A549 (cell line): ENCODE results near the gene PTPRD. TPM values are rescaled to one million over a fixed set of nuclear protein-coding genes. Genes with fewer than 3 reads are reported as not detected.

Experiments
- ATAC-seq, 2 experiments: fragments of 200-7000 bp in 1 of 2; fragments of >200 bp in 1 of 2; cut with Nextera tagmentation in 1 of 2; cut with Tn5 transposase in 1 of 2; 3 replicates each; pipeline versions ENCODE4 v1.8.0 to v1.9.1; 2018 to 2020; ENCODE audit warnings: mild to moderate bottlenecking in 1 of 2, moderate library complexity in 1 of 2
- CTCF ChIA-PET: fragments of 300-600 bp; sonication (Branson Sonifier 250); formaldehyde crosslinking; extraction: SDS; loops from one replicate; lab custom pipeline; 2021; ENCODE audit warnings: antibody characterized with exemption, inconsistent platforms; lab: Yijun Ruan, JAX
- POLR2A ChIA-PET: fragments of 350-600 bp; formaldehyde crosslinking; extraction: SDS; loops from one replicate; lab custom pipeline; 2021; ENCODE audit warnings: antibody characterized with exemption, inconsistent platforms; lab: Yijun Ruan, JAX
- DNase-seq, 2 experiments: peaks; one replicate each; pipeline versions ENCODE4 v3.0.0 to v3.0.0-alpha.2; 2011 to 2016; ENCODE audit warnings: low read depth in 1 of 2, low spot score in 1 of 2
- FAIRE-seq: peaks from 2 replicates; lab custom pipeline; 2011; peaks lifted over from hg19 to GRCh38; lab: Jason Lieb, UNC
- H3K27ac ChIP-seq, 2 experiments: fragments of >200 bp; sonication (Bioruptor Twin); formaldehyde crosslinking; 3 replicates each; pipeline ENCODE4 v1.5.1; 2016 to 2017
- H3K4me1 ChIP-seq: fragments of >200 bp; sonication (Bioruptor Twin); formaldehyde crosslinking; 3 replicates; pipeline ENCODE4 v1.6.1; 2016
- H3K4me2 ChIP-seq: fragments of >200 bp; sonication (Bioruptor Twin); formaldehyde crosslinking; 3 replicates; pipeline ENCODE4 v1.6.1; 2016
- H3K4me3 ChIP-seq: fragments of >200 bp; sonication (Bioruptor Twin); formaldehyde crosslinking; 3 replicates; pipeline ENCODE4 v1.5.1; 2016
- H3K9me3 ChIP-seq: fragments of >200 bp; sonication (Bioruptor Twin); formaldehyde crosslinking; 3 replicates; pipeline ENCODE4 v1.6.1; 2016
- CBX2 ChIP-seq: fragments of 200-600 bp; sonication (generic); IDR thresholded peaks from 2 replicates; pipeline ENCODE4 v1.6.1; 2016; ENCODE audit warnings: low read depth, mild to moderate bottlenecking, borderline replicate concordance
- CBX8 ChIP-seq: fragments of 200-600 bp; sonication (generic); IDR thresholded peaks from 2 replicates; pipeline ENCODE4 v1.6.1; 2016
- CEBPB ChIP-seq, 2 experiments: fragments of >200 bp in 1 of 2; sonication (Bioruptor Twin) in 1 of 2; formaldehyde crosslinking in 1 of 2; IDR thresholded peaks; 2 replicates each; pipeline ENCODE4 v1.6.1; 2012 to 2016
- EHF ChIP-seq: fragments of 250-450 bp; sonication (Bioruptor Pico); IDR thresholded peaks from 2 replicates; pipeline ENCODE4 v1.5.0; 2020; ENCODE audit warnings: mild to moderate bottlenecking
- EHMT2 ChIP-seq: fragments of 200-600 bp; sonication (generic); IDR thresholded peaks from 2 replicates; pipeline ENCODE4 v1.6.1; 2016; ENCODE audit warnings: antibody characterized with exemption, low read depth, mild to moderate bottlenecking, moderate library complexity
- ESRRA ChIP-seq: fragments of 150-350 bp; IDR thresholded peaks from 2 replicates; pipeline ENCODE4 v1.6.1; 2014; ENCODE audit warnings: mild to moderate bottlenecking, low read length, borderline replicate concordance
- HDAC2 ChIP-seq: fragments of 200-600 bp; sonication (generic); IDR thresholded peaks from 2 replicates; pipeline ENCODE4 v1.6.1; 2016
- HEYL ChIP-seq: fragments of 250-450 bp; sonication (Bioruptor Pico); IDR thresholded peaks from 2 replicates; pipeline ENCODE4 v1.8.0; 2021; ENCODE audit warnings: mild to moderate bottlenecking, moderate library complexity
- MYC ChIP-seq: IDR thresholded peaks from 2 replicates; pipeline ENCODE4 v1.6.1; 2012; ENCODE audit warnings: mild to moderate bottlenecking, inconsistent platforms, low read length, improper control_type of control experiment, borderline replicate concordance
- NFE2L2 ChIP-seq: fragments of 150-350 bp; conservative IDR thresholded peaks from 2 replicates; pipeline ENCODE4 v1.6.1; 2014; ENCODE audit warnings: low read length
- NPAS2 ChIP-seq: fragments of 250-450 bp; sonication (Bioruptor Pico); IDR thresholded peaks from 2 replicates; pipeline ENCODE4 v1.8.0; 2022; ENCODE audit warnings: mild to moderate bottlenecking, moderate library complexity, borderline replicate concordance
- POLR2AphosphoS2 ChIP-seq: conservative IDR thresholded peaks from 2 replicates; pipeline ENCODE4 v1.6.1; 2012; ENCODE audit warnings: low read length, improper control_type of control experiment, inconsistent platforms
- RAD21 ChIP-seq, 2 experiments: fragments of >200 bp in 1 of 2; sonication (Bioruptor Twin) in 1 of 2; formaldehyde crosslinking in 1 of 2; IDR thresholded peaks in 1 of 2; conservative IDR thresholded peaks in 1 of 2; 2 replicates in 1 of 2; 3 replicates in 1 of 2; pipeline ENCODE4 v1.6.1; 2012 to 2018; ENCODE audit warnings: inconsistent platforms in 1 of 2
- SMC3 ChIP-seq: fragments of >200 bp; sonication (Bioruptor Twin); formaldehyde crosslinking; IDR thresholded peaks from 3 replicates; pipeline ENCODE4 v1.6.1; 2018; ENCODE audit warnings: inconsistent platforms
- TFCP2L1 ChIP-seq: fragments of 250-450 bp; sonication (Bioruptor Pico); IDR thresholded peaks from 2 replicates; pipeline ENCODE4 v1.5.0; 2021; ENCODE audit warnings: mild to moderate bottlenecking
- ZC3H11A ChIP-seq: fragments of 450-650 bp; IDR thresholded peaks from 2 replicates; pipeline ENCODE4 v1.6.1; 2014; ENCODE audit warnings: antibody characterized with exemption, mild to moderate bottlenecking
- ZNF302 ChIP-seq: fragments of 250-450 bp; sonication (Bioruptor Pico); IDR thresholded peaks from 2 replicates; pipeline ENCODE4 v1.9.0; 2021; ENCODE audit warnings: inconsistent platforms, mild to moderate bottlenecking, moderate library complexity
- ZSCAN20 ChIP-seq: fragments of 250-450 bp; sonication (Bioruptor Pico); IDR thresholded peaks from 2 replicates; pipeline ENCODE4 v1.8.0; 2022; ENCODE audit warnings: mild to moderate bottlenecking, moderate library complexity
- WGBS: methylation state at CpG from one replicate; pipeline ENCODE4 v1.1.6; 2017; ENCODE audit errors: missing lambda C conversion rate; 5-methylcytosine and 5-hydroxymethylcytosine counted together
- polyA plus RNA-seq, 4 experiments: library from polyadenylated mRNA; depleted of rRNA in 3 of 4; stranded (reverse); fragments of >200 nt; fragmentation: RNase III in 1 of 4; extraction: RNeasy Plus Mini Kit Qiagen cat#74134 plus additional on column Dnase treatment in 1 of 4; gene quantifications; 2 replicates in 3 of 4; 3 replicates in 1 of 4; pipeline ENCODE4 v1.2.3, GENCODE V29; 2011 to 2017
- TF ChIP-seq, protein P1 (sequence below): fragments of 250-450 bp; sonication (Bioruptor Pico); IDR thresholded peaks from 2 replicates; pipeline ENCODE4 v1.5.0; 2020; ENCODE audit warnings: low read depth, mild to moderate bottlenecking, moderate library complexity
- TF ChIP-seq, protein P2 (sequence below): IDR thresholded peaks from 2 replicates; pipeline ENCODE4 v1.6.1; 2012; ENCODE audit warnings: low read depth, borderline replicate concordance
- TF ChIP-seq, protein P3 (sequence below): fragments of 200-600 bp; sonication (generic); IDR thresholded peaks from 2 replicates; pipeline ENCODE4 v1.6.1; 2016; ENCODE audit warnings: antibody characterized with exemption, mild to moderate bottlenecking, moderate library complexity
- TF ChIP-seq, protein P4 (sequence below): fragments of >200 bp; sonication (Bioruptor Twin); formaldehyde crosslinking; IDR thresholded peaks from 3 replicates; pipeline ENCODE4 v1.6.1; 2016

PTPRD gene
- polyA plus RNA-seq, 2 of the 4 experiments (the other 2 are of a cell fraction): 0.39 to 1.3 TPM

DNA sequence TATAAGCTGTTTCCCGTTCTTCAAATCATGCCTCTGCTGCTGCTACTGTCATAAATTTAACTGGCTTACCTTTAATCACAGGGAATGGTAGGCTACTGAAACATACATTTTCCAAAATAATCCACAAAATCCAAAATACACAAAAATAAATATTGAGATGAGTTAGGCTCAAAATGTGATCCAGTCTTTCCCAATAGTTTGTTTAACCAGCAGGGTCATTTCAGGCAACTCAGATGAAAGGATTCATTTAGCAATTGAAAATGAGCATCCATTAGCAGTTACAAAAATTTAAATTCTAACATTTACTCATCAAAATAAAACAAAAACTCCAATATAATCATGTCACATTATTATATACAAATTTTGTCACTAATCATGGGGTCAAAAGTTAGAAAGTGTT lies 1797.6 kb downstream of the PTPRD start:
- ChIA-PET POLR2A (no interaction called here), CTCF (no interaction called here)
- DNase-seq (no peak), FAIRE-seq (no peak), ATAC-seq (no peak)
- H3K4me3 ChIP-seq: no peak overlapping the region
- no peak overlapping the region for H3K4me2 ChIP-seq
- WGBS: 6% methylated on average over 1 of the region's 1 CpG
- no peaks in the 10 kb centered on the region for H3K4me1 ChIP-seq
- no peak for TF ChIP-seq SMC3
- TF ChIP-seq NPAS2 (CRISPR knock-in tag): no peak
- TF ChIP-seq, protein P1, sequence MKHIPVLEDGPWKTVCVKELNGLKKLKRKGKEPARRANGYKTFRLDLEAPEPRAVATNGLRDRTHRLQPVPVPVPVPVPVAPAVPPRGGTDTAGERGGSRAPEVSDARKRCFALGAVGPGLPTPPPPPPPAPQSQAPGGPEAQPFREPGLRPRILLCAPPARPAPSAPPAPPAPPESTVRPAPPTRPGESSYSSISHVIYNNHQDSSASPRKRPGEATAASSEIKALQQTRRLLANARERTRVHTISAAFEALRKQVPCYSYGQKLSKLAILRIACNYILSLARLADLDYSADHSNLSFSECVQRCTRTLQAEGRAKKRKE (CRISPR knock-in tag): no peak
- TF ChIP-seq, protein P2, sequence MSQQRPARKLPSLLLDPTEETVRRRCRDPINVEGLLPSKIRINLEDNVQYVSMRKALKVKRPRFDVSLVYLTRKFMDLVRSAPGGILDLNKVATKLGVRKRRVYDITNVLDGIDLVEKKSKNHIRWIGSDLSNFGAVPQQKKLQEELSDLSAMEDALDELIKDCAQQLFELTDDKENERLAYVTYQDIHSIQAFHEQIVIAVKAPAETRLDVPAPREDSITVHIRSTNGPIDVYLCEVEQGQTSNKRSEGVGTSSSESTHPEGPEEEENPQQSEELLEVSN: no peak
- TF ChIP-seq TFCP2L1 (CRISPR knock-in tag): no peak
- TF ChIP-seq, protein P3, sequence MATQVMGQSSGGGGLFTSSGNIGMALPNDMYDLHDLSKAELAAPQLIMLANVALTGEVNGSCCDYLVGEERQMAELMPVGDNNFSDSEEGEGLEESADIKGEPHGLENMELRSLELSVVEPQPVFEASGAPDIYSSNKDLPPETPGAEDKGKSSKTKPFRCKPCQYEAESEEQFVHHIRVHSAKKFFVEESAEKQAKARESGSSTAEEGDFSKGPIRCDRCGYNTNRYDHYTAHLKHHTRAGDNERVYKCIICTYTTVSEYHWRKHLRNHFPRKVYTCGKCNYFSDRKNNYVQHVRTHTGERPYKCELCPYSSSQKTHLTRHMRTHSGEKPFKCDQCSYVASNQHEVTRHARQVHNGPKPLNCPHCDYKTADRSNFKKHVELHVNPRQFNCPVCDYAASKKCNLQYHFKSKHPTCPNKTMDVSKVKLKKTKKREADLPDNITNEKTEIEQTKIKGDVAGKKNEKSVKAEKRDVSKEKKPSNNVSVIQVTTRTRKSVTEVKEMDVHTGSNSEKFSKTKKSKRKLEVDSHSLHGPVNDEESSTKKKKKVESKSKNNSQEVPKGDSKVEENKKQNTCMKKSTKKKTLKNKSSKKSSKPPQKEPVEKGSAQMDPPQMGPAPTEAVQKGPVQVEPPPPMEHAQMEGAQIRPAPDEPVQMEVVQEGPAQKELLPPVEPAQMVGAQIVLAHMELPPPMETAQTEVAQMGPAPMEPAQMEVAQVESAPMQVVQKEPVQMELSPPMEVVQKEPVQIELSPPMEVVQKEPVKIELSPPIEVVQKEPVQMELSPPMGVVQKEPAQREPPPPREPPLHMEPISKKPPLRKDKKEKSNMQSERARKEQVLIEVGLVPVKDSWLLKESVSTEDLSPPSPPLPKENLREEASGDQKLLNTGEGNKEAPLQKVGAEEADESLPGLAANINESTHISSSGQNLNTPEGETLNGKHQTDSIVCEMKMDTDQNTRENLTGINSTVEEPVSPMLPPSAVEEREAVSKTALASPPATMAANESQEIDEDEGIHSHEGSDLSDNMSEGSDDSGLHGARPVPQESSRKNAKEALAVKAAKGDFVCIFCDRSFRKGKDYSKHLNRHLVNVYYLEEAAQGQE: no peak
- TF ChIP-seq ESRRA: no peak
- no peak for TF ChIP-seq MYC
- TF ChIP-seq EHF (CRISPR knock-in tag): no peak
- TF ChIP-seq CEBPB (IDR thresholded peaks at IDR 0.05): no peak
- no peak for TF ChIP-seq RAD21 (conservative IDR thresholded peaks at IDR 0.05 in 1 of 2, IDR thresholded peaks at IDR 0.05 in 1 of 2)
- no peak for TF ChIP-seq ZNF302
- no peak for TF ChIP-seq ZC3H11A
- H3K27ac ChIP-seq: no peak overlapping the region
- no peaks in the 10 kb centered on the region for H3K9me3 ChIP-seq

DNA sequence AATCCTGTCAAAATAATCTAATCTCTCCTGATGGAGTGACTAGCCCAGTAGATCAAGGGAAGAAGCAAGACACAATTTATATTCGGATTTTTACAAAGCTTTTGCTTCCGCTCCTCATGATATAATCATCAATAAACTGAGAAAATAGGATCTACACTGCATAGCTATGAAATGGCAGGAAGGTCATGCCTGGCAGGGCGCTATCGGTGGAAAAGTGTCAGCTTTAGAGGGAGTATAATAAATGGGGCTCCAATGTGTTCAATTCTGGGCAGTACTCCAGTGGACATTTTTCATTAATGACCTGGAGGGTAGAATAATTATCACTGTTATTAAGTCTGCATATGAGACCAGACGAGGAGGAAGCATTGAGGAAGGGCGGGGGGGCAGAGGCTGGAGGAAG lies 1799.9 kb downstream of the PTPRD start:
- FAIRE-seq (no peak), DNase-seq (no peak), ATAC-seq (no peak)
- ChIA-PET POLR2A (no interaction called here), CTCF (no interaction called here)
- H3K4me2 ChIP-seq: no peak overlapping the region
- H3K4me3 ChIP-seq: no peak overlapping the region
- 9% methylated on average over 6 of the region's 6 CpGs for WGBS
- H3K9me3 ChIP-seq: no peaks in the 10 kb centered on the region
- TF ChIP-seq CBX8 (no peak), ZSCAN20 (no peak), HDAC2 (no peak), TFCP2L1 (CRISPR knock-in tag) (no peak), NPAS2 (CRISPR knock-in tag) (no peak), POLR2AphosphoS2 (no peak), NFE2L2 (no peak), CBX2 (no peak), EHMT2 (no peak), HEYL (CRISPR knock-in tag) (no peak), RAD21 (conservative IDR thresholded peaks at IDR 0.05 in 1 of 2, IDR thresholded peaks at IDR 0.05 in 1 of 2) (no peak), EHF (CRISPR knock-in tag) (no peak)
- TF ChIP-seq, protein P4, sequence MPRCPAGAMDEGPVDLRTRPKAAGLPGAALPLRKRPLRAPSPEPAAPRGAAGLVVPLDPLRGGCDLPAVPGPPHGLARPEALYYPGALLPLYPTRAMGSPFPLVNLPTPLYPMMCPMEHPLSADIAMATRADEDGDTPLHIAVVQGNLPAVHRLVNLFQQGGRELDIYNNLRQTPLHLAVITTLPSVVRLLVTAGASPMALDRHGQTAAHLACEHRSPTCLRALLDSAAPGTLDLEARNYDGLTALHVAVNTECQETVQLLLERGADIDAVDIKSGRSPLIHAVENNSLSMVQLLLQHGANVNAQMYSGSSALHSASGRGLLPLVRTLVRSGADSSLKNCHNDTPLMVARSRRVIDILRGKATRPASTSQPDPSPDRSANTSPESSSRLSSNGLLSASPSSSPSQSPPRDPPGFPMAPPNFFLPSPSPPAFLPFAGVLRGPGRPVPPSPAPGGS: no peak
- TF ChIP-seq, protein P2: no peak
- no peaks in the 10 kb centered on the region for H3K4me1 ChIP-seq
- H3K27ac ChIP-seq: no peak overlapping the region
